Stimulated activated CD8-positive, alpha-beta memory T cell treated with anti-CD3 and anti-CD28 coated beads, Interleukin-7, amount 100 ng/mL, for 4 hours (primary cell): ENCODE results near the gene GSG1L.
"Not testable (repeated sequence)": the region's sequence is repeated elsewhere in the genome, so short reads cannot be mapped to it uniquely, and the experiment has no call there.

ENCODE experiments used
- DNase-seq, 2 donors: peaks; one replicate each; pipeline ENCODE4 v3.0.0-alpha.2; 2020; ENCODE audit warnings: low read depth in 2 of 2

Gene GSG1L

GRCh38 chr16:27950206-27950887 is 113.2 kb downstream of the GSG1L start:
- DNase-seq = no peak

- DNase-seq = no peak
These were observed 115.8 kb downstream of the GSG1L start for GRCh38 chr16:27947696-27948095.

GRCh38 chr16:27945233-27945973 is 118.1 kb downstream of the GSG1L start:
- no peak for DNase-seq

GRCh38 chr16:27943766-27944165 is 119.7 kb downstream of the GSG1L start:
- DNase-seq = no peak

GRCh38 chr16:27942071-27942470 is 121.4 kb downstream of the GSG1L start:
- not testable (repeated sequence) for DNase-seq

- DNase-seq = no peak
These were observed 128.4 kb downstream of the GSG1L start for GRCh38 chr16:27935076-27935475.

- no peak for DNase-seq
These were observed 130.9 kb downstream of the GSG1L start for GRCh38 chr16:27932542-27933135.

- DNase-seq = no peak
These were observed 133.7 kb downstream of the GSG1L start for GRCh38 chr16:27929818-27930217.

GRCh38 chr16:27928542-27928941 is 135.0 kb downstream of the GSG1L start:
- no peak for DNase-seq

- no peak for DNase-seq
These were observed 136.1 kb downstream of the GSG1L start for GRCh38 chr16:27927266-27927901.

- no peak for DNase-seq
These were observed 137.9 kb downstream of the GSG1L start for GRCh38 chr16:27925612-27926011.

GRCh38 chr16:27924411-27925118 is 138.9 kb downstream of the GSG1L start:
- DNase-seq = no peak

- DNase-seq = no peak
These were observed 139.8 kb downstream of the GSG1L start for GRCh38 chr16:27923751-27924150.

- no peak for DNase-seq
These were observed 141.1 kb downstream of the GSG1L start for GRCh38 chr16:27922433-27922832.

GRCh38 chr16:27921134-27921533 is 142.4 kb downstream of the GSG1L start:
- no peak for DNase-seq

GRCh38 chr16:27920391-27920891 is 143.1 kb downstream of the GSG1L start:
- DNase-seq = no peak

- DNase-seq = no peak
These were observed 144.8 kb downstream of the GSG1L start for GRCh38 chr16:27918755-27919154.

- no peak for DNase-seq
These were observed 145.6 kb downstream of the GSG1L start for GRCh38 chr16:27917949-27918348.

- no peak for DNase-seq
These were observed 152.0 kb downstream of the GSG1L start for GRCh38 chr16:27911486-27911885.

GRCh38 chr16:27907457-27907972 is 156.0 kb downstream of the GSG1L start:
- no peak for DNase-seq

- no peak for DNase-seq
These were observed 156.6 kb downstream of the GSG1L start for GRCh38 chr16:27906883-27907282.
